OCI-LY3 (cell line): ENCODE measurements around the gene ACOXL.

Experiments
- CTCF ChIP-seq: fragments of 200-600, 300-600 bp; sonication (generic); IDR thresholded peaks from 2 replicates; pipeline ENCODE4 v1.5.1; 2014; ENCODE audit warnings: antibody characterized with exemption, low read length, low read depth
- EZH2phosphoT487 ChIP-seq: fragments of 200-600 bp; shearing (Covaris generic); IDR thresholded peaks from 2 replicates; pipeline ENCODE4 v1.6.1; 2018; ENCODE audit warnings: antibody characterized with exemption, mixed run types, low read depth

- TF ChIP-seq CTCF (no peak), EZH2phosphoT487 (no peak)
Measured at GRCh38 chr2:111034606-111035005, 302.2 kb downstream of the ACOXL start.
